Eye (tissue), 1 donor: ENCODE data around the gene APOBEC3F.
"Not testable (repeated sequence)": the region's sequence is repeated elsewhere in the genome, so short reads cannot be mapped to it uniquely, and the experiment has no call there.

Experiments used
- DNase-seq: peaks from one replicate; pipeline ENCODE4 v3.0.0-alpha.2; 2015

APOBEC3F gene

GRCh38 chr22:39076155-39077025 lies 35.7 kb downstream of the APOBEC3F start:
- not testable (repeated sequence) for DNase-seq

GRCh38 chr22:39077026-39077840 lies 36.6 kb downstream of the APOBEC3F start, which contains the start of gene APOBEC3G:
APOBEC3G (plus strand) TSS chr22:39077275; CDS start chr22:39077362, 87 bp downstream.
- DNase-seq = peak; percentile 30

- not testable (repeated sequence) for DNase-seq
Measured at GRCh38 chr22:39077912-39078311, 37.2 kb downstream of the APOBEC3F start.

GRCh38 chr22:39078329-39078728 lies 37.7 kb downstream of the APOBEC3F start:
- no peak for DNase-seq

GRCh38 chr22:39079054-39079637 lies 38.5 kb downstream of the APOBEC3F start:
- DNase-seq = not testable (repeated sequence)

- no peak for DNase-seq
Measured at GRCh38 chr22:39080052-39080762, 39.5 kb downstream of the APOBEC3F start.

GRCh38 chr22:39081016-39081415 lies 40.4 kb downstream of the APOBEC3F start:
- DNase-seq = no peak

GRCh38 chr22:39081598-39081997 lies 40.9 kb downstream of the APOBEC3F start:
- no peak for DNase-seq

GRCh38 chr22:39083212-39084165 lies 42.8 kb downstream of the APOBEC3F start:
- DNase-seq = no peak

- no peak for DNase-seq
Measured at GRCh38 chr22:39084666-39085065, 44.0 kb downstream of the APOBEC3F start.

- DNase-seq = no peak
Measured at GRCh38 chr22:39087098-39087497, 46.4 kb downstream of the APOBEC3F start.

GRCh38 chr22:39087881-39088684 lies 47.4 kb downstream of the APOBEC3F start:
- peak; percentile 57 for DNase-seq

GRCh38 chr22:39088685-39089032 lies 48.0 kb downstream of the APOBEC3F start:
- DNase-seq = no peak

- no peak for DNase-seq
Measured at GRCh38 chr22:39089928-39090327, 49.3 kb downstream of the APOBEC3F start.

GRCh38 chr22:39090426-39091064 lies 49.9 kb downstream of the APOBEC3F start:
- no peak for DNase-seq

GRCh38 chr22:39091126-39092081 lies 50.7 kb downstream of the APOBEC3F start:
- DNase-seq = no peak

- DNase-seq = no peak
Measured at GRCh38 chr22:39092111-39092862, 51.6 kb downstream of the APOBEC3F start.
